Measurements from ENCODE around the gene WDR17. TPM values are rescaled to one million over a fixed set of nuclear protein-coding genes. Genes with fewer than 3 reads are reported as not detected.
A peak's percentile ranks its signal among the peaks of the same experiment; 100 is the strongest.

WDR17 gene
- total RNA-seq, 2 donors from 2014 or later: 3.5 to 7.3 TPM

DNA sequence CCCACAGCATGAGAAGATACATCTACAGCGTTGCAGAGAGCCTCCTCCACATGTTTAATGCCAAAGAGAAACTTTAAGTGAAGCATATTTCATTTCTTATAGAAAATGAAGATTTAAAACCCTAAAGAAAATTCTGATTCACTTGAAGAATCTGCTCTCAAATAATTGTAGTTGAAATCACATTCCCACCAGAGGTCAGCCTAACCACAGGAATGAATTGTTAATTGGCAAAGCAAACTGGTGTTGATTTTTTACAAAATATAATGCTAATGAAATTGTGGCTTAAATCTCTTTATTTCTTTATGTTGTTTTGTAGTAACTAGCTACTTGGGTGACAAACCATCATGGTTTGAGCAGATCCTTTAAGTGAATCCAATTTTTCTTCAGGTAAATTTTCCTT, 31.1 kb upstream of the WDR17 start:
- 50% methylated on average over 1 of the region's 1 CpG; no CpG with 5 or more reads in 1 of the 2 experiments for WGBS, 2 experiments (ENCODE audit: insufficient coverage in 1 of 2, insufficient read length in 1 of 2)
- no peak overlapping the region for H3K9ac ChIP-seq (ENCODE audit: extremely low read depth, low read length, poor library complexity, severe bottlenecking)
- no peaks in the 10 kb centered on the region for H3K9me3 ChIP-seq (ENCODE audit: control insufficient read depth, low read length)
- peak; percentile 75 for TF ChIP-seq CTCF (conservative IDR thresholded peaks at IDR 0.05)
- H3K36me3 Mint-ChIP-seq (ENCODE audit: low read depth): no peaks in the 10 kb centered on the region
- H3K27ac Mint-ChIP-seq: no peak overlapping the region
- H3K4me1 Mint-ChIP-seq: no peaks in the 10 kb centered on the region
- no peaks in the 10 kb centered on the region for H3K36me3 ChIP-seq (ENCODE audit: control insufficient read depth, insufficient read depth, low read length)
- H3K4me3 ChIP-seq (ENCODE audit: low read length): no peak overlapping the region
- H3K27me3 Mint-ChIP-seq (ENCODE audit: insufficient read depth): peaks cover 3% of the 10 kb centered on the region
- DNase-seq: no peak
- H3K4me1 ChIP-seq (ENCODE audit: control insufficient read depth, insufficient read depth, low read length): no peaks in the 10 kb centered on the region
- H3K4me3 Mint-ChIP-seq: no peak overlapping the region
- H3K27ac ChIP-seq (ENCODE audit: low read depth, low read length): no peak overlapping the region
- H3K27me3 ChIP-seq (ENCODE audit: control insufficient read depth, insufficient read depth, low read length, poor library complexity, severe bottlenecking): no peaks in the 10 kb centered on the region
- peaks cover 9% of the 10 kb centered on the region for H3K9me3 Mint-ChIP-seq

DNA sequence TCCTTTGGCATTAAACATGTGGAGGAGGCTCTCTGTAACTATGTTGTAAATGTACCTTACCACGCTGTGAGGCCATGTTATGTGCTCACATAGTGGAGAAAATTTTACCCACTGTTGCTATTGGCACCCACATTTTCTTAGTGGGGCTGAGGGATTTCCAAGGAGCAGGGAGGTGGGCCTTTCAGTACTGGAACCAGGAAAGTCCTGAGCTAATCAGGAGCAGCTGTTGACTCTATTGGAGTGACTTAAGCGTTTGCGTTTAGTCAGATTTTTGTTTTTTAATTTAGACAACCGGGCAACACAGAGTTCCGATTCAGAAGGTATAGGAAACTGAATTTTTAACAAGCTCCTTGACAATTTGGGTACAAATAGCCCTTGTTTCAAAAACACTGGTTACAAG, 30.7 kb upstream of the WDR17 start:
- 85 to 86% methylated on average over 5 of the region's 5 CpGs for WGBS, 2 experiments (ENCODE audit: insufficient coverage in 1 of 2, insufficient read length in 1 of 2)
- H3K27ac Mint-ChIP-seq: no peak overlapping the region

GRCh38 chr4:176036585-176037205, 28.9 kb upstream of the WDR17 start:
- no peak for TF ChIP-seq CTCF (conservative IDR thresholded peaks at IDR 0.05)
- Histone ChIP-seq H3K36me3 (ENCODE audit: control insufficient read depth, insufficient read depth, low read length) (no peaks in the 10 kb centered on the region), H3K27me3 (ENCODE audit: control insufficient read depth, insufficient read depth, low read length, poor library complexity, severe bottlenecking) (no peaks in the 10 kb centered on the region), H3K9me3 (ENCODE audit: control insufficient read depth, low read length) (no peaks in the 10 kb centered on the region), H3K4me3 (ENCODE audit: low read length) (no peak overlapping the region), H3K27ac (ENCODE audit: low read depth, low read length) (no peak overlapping the region), H3K4me1 (ENCODE audit: control insufficient read depth, insufficient read depth, low read length) (no peaks in the 10 kb centered on the region), H3K9ac (ENCODE audit: extremely low read depth, low read length, poor library complexity, severe bottlenecking) (no peak overlapping the region)
- Mint-ChIP-seq H3K36me3 (ENCODE audit: low read depth) (no peaks in the 10 kb centered on the region), H3K9me3 (peaks cover 11% of the 10 kb centered on the region), H3K27ac (no peak overlapping the region), H3K4me3 (no peak overlapping the region), H3K4me1 (no peaks in the 10 kb centered on the region), H3K27me3 (ENCODE audit: insufficient read depth) (no peaks in the 10 kb centered on the region)
- no peak for DNase-seq
- 94 to 100% methylated on average over 1 to 3 of the region's 3 CpGs for WGBS, 2 experiments (ENCODE audit: insufficient coverage in 1 of 2, insufficient read length in 1 of 2)

More for the DNA sequence above, 30.7 kb upstream of the WDR17 start:
- Mint-ChIP-seq H3K27me3 (ENCODE audit: insufficient read depth) (peaks cover 3% of the 10 kb centered on the region), H3K9me3 (peaks cover 11% of the 10 kb centered on the region), H3K4me3 (no peak overlapping the region), H3K4me1 (no peaks in the 10 kb centered on the region), H3K36me3 (ENCODE audit: low read depth) (no peaks in the 10 kb centered on the region)
- no peak overlapping the region for H3K4me3 ChIP-seq (ENCODE audit: low read length)
- no peak overlapping the region for H3K9ac ChIP-seq (ENCODE audit: extremely low read depth, low read length, poor library complexity, severe bottlenecking)
- no peak for TF ChIP-seq CTCF (conservative IDR thresholded peaks at IDR 0.05)
- no peaks in the 10 kb centered on the region for H3K27me3 ChIP-seq (ENCODE audit: control insufficient read depth, insufficient read depth, low read length, poor library complexity, severe bottlenecking)
- H3K9me3 ChIP-seq (ENCODE audit: control insufficient read depth, low read length): no peaks in the 10 kb centered on the region
- DNase-seq: no peak
- H3K36me3 ChIP-seq (ENCODE audit: control insufficient read depth, insufficient read depth, low read length): no peaks in the 10 kb centered on the region
- H3K27ac ChIP-seq (ENCODE audit: low read depth, low read length): no peak overlapping the region
- no peaks in the 10 kb centered on the region for H3K4me1 ChIP-seq (ENCODE audit: control insufficient read depth, insufficient read depth, low read length)

All from endodermal cell (in vitro differentiated cells).